Natural killer cell (primary cell): Measurements from ENCODE around the gene TSTD1. TPM values are rescaled to one million over a fixed set of nuclear protein-coding genes. Genes with fewer than 3 reads are reported as not detected.

Source experiments
- ATAC-seq, 3 donors: fragments of 150-1000 bp in 2 of 3; fragments of 200-7000 bp in 1 of 3; cut with Tn5 transposase; 1 replicate in 1 of 3; 2 replicates in 2 of 3; pipeline ENCODE4 v1.10.0; 2021; ENCODE audit warnings: mild to moderate bottlenecking in 2 of 3, moderate library complexity in 2 of 3
- DNase-seq, 2 donors: peaks; one replicate each; pipeline versions ENCODE4 v3.0.0 to v3.0.0-alpha.2; 2013 to 2021; ENCODE audit warnings: mixed read lengths in 1 of 2
- H3K27ac ChIP-seq: one replicate; pipeline ENCODE4 v1.5.1; 2013; ENCODE audit warnings: mild to moderate bottlenecking, low read length
- H3K27me3 ChIP-seq: one replicate; pipeline ENCODE4 v1.6.1; 2013; ENCODE audit warnings: low read length; ENCODE audit not compliant: control insufficient read depth, insufficient read depth
- H3K36me3 ChIP-seq: one replicate; pipeline ENCODE4 v1.6.1; 2013; ENCODE audit warnings: low read length; ENCODE audit not compliant: control insufficient read depth, insufficient read depth
- H3K4me1 ChIP-seq: one replicate; pipeline ENCODE4 v1.6.1; 2013; ENCODE audit warnings: low read length; ENCODE audit not compliant: control insufficient read depth, insufficient read depth
- H3K4me3 ChIP-seq: one replicate; pipeline ENCODE4 v1.5.1; 2013; ENCODE audit warnings: low read length
- H3K9me3 ChIP-seq: one replicate; pipeline ENCODE4 v1.6.1; 2013; ENCODE audit warnings: low read length; ENCODE audit not compliant: control insufficient read depth, insufficient read depth
- H3K27ac Mint-ChIP-seq, 2 donors: one replicate each; pipeline ENCODE4 v1.8.0; 2022; ENCODE audit warnings: mild to moderate bottlenecking in 2 of 2, mixed read lengths in 2 of 2, moderate library complexity in 1 of 2
- H3K27me3 Mint-ChIP-seq, 2 donors: one replicate each; pipeline ENCODE4 v1.8.0; 2022; ENCODE audit warnings: low read depth in 2 of 2, mixed read lengths in 2 of 2
- H3K36me3 Mint-ChIP-seq: one replicate; pipeline ENCODE4 v1.8.0; 2022; ENCODE audit warnings: mixed read lengths
- H3K4me1 Mint-ChIP-seq, 2 donors: one replicate each; pipeline ENCODE4 v1.8.0; 2022; ENCODE audit warnings: mixed read lengths in 2 of 2
- H3K4me3 Mint-ChIP-seq: one replicate; pipeline ENCODE4 v1.8.0; 2022; ENCODE audit warnings: mild to moderate bottlenecking, moderate library complexity, mixed read lengths
- H3K9me3 Mint-ChIP-seq, 2 donors: one replicate each; pipeline ENCODE4 v1.8.0; 2022; ENCODE audit warnings: mixed read lengths in 2 of 2
- CTCF ChIP-seq: fragments of 200-600 bp; IDR thresholded peaks from one replicate; pipeline ENCODE4 v1.8.0; 2022; ENCODE audit warnings: antibody characterized with exemption
- WGBS: methylation state at CpG from one replicate; pipeline ENCODE4 v1.1.7; 2013; ENCODE audit warnings: missing lambda C conversion rate; ENCODE audit not compliant: insufficient coverage; 5-methylcytosine and 5-hydroxymethylcytosine counted together
- intact Hi-C: fragments of 100-400 bp; cut with micrococcal nuclease; formaldehyde crosslinking; loops from one replicate; pipeline ENCODE4 v1.14.2; 2022
- total RNA-seq, 4 donors: library from RNA; stranded (reverse); fragments of 120-200 nt in 1 of 4; gene quantifications; one replicate each; pipeline versions ENCODE4 v1.2.3 to v1.2.4, GENCODE V29; 2013 to 2022

TSTD1 gene
- total RNA-seq, 3 donors from 2014 or later (not counting 1 experiment from before 2014, with no cell fraction given) = 31.8 to 36.3 (median 34.3) TPM

DNA sequence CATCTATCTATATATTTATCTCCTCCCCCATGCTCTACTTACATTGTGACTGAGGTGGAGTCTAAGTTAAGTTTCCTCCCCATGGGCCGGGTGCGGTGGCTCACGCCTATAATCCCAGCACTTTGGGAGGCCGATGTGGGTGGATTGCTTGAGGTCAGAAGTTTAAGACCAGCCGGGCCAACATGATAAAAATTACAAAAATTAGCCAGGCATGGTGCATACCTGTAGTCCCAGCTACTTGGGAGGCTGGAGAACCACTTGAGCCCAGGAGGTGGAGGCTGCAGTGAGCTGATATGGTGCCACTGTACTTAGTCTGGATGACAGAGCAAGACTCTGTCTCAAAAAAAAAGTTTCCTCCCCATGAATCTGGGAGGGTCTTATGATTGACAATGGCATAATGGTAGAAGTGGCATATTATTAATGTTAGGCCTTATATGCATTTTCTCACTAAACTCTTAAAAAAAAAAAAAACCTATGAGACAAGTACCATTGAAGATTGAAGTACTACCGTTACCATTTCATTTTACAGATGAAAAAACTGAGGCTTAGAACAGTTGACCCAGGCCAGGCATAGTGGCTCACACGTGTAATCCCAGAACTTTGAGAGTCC lies 29.1 kb downstream of the TSTD1 start:
- ATAC-seq (no peak), DNase-seq (no peak)
- Histone ChIP-seq H3K36me3 (no peaks in the 10 kb centered on the region), H3K4me1 (peaks cover 21% of the 10 kb centered on the region), H3K27ac (no peak overlapping the region), H3K9me3 (no peaks in the 10 kb centered on the region), H3K27me3 (no peaks in the 10 kb centered on the region), H3K4me3 (no peak overlapping the region)
- H3K9me3 Mint-ChIP-seq = no peaks in the 10 kb centered on the region
- intact Hi-C loops = no loop called here
- H3K4me1 Mint-ChIP-seq = peaks cover 15 to 20% of the 10 kb centered on the region in 2 donors
- WGBS = 95% methylated on average over 7 of the region's 7 CpGs
- H3K36me3 Mint-ChIP-seq = no peaks in the 10 kb centered on the region
- no peaks in the 10 kb centered on the region for H3K27me3 Mint-ChIP-seq
- H3K27ac Mint-ChIP-seq = no peak overlapping the region
- TF ChIP-seq CTCF = no peak
- no peak overlapping the region for H3K4me3 Mint-ChIP-seq

- H3K27me3 ChIP-seq = no peaks in the 10 kb centered on the region
- no peaks in the 10 kb centered on the region for H3K36me3 ChIP-seq
- Mint-ChIP-seq H3K4me1 (peaks cover 11 to 16% of the 10 kb centered on the region in 2 donors), H3K36me3 (no peaks in the 10 kb centered on the region), H3K4me3 (no peak overlapping the region), H3K27me3 (no peaks in the 10 kb centered on the region), H3K27ac (no peak overlapping the region), H3K9me3 (no peaks in the 10 kb centered on the region)
- ATAC-seq (no peak), DNase-seq (no peak)
- H3K4me3 ChIP-seq = no peak overlapping the region
- peaks cover 15% of the 10 kb centered on the region for H3K4me1 ChIP-seq
- H3K9me3 ChIP-seq = no peaks in the 10 kb centered on the region
- intact Hi-C loops = no loop called here
- no peak overlapping the region for H3K27ac ChIP-seq
- TF ChIP-seq CTCF = no peak
- WGBS = 75% methylated on average over 2 of the region's 4 CpGs
Measured at GRCh38 chr1:161008869-161009510, 29.8 kb downstream of the TSTD1 start.

- Mint-ChIP-seq H3K36me3 (no peaks in the 10 kb centered on the region), H3K27me3 (no peaks in the 10 kb centered on the region), H3K9me3 (no peaks in the 10 kb centered on the region), H3K27ac (no peak overlapping the region), H3K4me1 (peaks cover 0 to 4% of the 10 kb centered on the region in 2 donors), H3K4me3 (no peak overlapping the region)
- intact Hi-C loops = no loop called here
- no peak for DNase-seq
- no peak for TF ChIP-seq CTCF
- Histone ChIP-seq H3K27ac (no peak overlapping the region), H3K27me3 (no peaks in the 10 kb centered on the region), H3K36me3 (no peaks in the 10 kb centered on the region), H3K9me3 (no peaks in the 10 kb centered on the region), H3K4me3 (no peak overlapping the region), H3K4me1 (no peaks in the 10 kb centered on the region)
- ATAC-seq = no peak
- WGBS = 100% methylated on average over 2 of the region's 2 CpGs
Measured at GRCh38 chr1:161007369-161007768, 31.4 kb downstream of the TSTD1 start.
